NCI-H2029 (cell line): ENCODE measurements around the gene GABPB2.

ENCODE experiments used
- DNase-seq: peaks from one replicate; lab custom pipeline; 2025; lab: John Stamatoyannopoulos, UW

The GABPB2 gene

DNA sequence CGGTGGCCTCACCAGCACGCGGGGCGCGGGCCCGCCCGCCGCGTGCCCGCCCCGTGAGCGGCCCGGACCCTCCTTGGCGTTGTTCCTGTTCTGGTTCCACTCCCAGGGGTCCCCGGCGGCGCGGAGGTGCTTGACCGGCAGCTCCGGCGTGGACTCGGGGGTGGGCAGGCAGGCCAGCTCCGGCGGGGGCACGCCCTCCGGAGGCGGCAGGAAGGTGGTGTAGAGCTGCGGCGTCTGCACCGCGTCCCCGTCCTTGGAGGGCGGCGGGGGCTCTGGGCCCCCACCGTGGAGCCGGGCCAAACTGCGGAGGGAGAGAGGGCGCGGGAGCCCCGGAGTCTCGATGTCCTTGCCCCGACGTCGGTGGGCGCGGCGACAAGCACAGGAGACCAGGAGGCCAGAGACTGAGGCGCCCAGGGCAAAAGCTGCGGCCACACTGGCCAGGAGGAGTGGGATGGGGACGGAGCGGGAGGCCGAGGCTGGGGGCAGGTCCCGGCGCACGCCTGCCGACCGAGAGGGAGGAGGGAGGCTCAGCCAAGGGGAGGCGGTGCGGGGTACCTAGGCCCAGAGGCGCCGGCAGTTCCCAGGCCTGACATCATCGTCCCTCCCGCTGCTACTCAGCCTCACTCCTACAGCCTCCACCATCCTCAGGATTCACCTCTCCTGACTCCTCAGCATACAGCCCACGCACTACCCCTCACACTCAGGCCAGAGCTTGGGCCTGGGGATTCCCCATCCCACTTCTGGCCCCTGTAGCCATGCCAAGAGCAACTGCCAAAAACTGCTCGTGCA, 62.7 kb downstream of the GABPB2 start:
- DNase-seq, result no peak

DNA sequence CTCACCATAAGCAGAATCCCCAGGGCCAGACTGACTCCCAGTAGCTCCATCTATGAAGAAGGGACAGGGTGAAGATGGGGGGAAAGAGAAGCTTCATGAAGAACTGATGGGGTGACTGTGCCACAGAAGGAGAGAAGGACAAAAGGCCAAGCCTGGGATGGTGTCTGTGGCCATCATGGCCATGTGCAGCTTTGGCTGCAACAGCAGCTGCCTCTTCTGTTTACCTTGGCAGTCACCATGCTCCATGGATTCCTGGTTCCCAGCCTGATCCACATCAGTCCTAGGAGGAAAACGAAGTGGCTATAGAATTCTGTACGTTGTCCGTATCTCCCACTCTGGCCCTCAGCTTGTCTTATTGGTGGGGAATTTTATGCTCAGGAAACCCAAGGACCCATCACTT, 63.8 kb downstream of the GABPB2 start:
- peak; percentile 34 for DNase-seq

DNA sequence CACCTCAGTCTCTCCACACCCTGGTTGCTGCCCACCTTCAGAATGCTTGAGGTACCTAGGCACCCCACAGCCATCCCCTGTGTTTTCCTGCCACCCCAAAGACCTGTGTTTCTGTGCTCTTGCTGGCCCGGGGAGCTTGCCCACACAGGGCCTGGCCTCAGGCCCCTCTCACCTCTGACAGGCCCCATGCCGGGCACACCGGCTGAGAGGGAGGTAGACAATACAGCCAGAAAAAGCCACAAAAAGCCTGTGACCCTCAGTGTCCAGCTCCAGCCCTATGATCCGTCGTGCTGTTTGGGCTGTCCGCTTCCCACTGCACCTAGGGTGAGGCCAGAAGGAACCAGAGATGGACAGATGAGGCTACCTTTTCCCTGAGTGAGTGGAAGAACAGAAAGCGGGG, 64.4 kb downstream of the GABPB2 start:
- no peak for DNase-seq

DNA sequence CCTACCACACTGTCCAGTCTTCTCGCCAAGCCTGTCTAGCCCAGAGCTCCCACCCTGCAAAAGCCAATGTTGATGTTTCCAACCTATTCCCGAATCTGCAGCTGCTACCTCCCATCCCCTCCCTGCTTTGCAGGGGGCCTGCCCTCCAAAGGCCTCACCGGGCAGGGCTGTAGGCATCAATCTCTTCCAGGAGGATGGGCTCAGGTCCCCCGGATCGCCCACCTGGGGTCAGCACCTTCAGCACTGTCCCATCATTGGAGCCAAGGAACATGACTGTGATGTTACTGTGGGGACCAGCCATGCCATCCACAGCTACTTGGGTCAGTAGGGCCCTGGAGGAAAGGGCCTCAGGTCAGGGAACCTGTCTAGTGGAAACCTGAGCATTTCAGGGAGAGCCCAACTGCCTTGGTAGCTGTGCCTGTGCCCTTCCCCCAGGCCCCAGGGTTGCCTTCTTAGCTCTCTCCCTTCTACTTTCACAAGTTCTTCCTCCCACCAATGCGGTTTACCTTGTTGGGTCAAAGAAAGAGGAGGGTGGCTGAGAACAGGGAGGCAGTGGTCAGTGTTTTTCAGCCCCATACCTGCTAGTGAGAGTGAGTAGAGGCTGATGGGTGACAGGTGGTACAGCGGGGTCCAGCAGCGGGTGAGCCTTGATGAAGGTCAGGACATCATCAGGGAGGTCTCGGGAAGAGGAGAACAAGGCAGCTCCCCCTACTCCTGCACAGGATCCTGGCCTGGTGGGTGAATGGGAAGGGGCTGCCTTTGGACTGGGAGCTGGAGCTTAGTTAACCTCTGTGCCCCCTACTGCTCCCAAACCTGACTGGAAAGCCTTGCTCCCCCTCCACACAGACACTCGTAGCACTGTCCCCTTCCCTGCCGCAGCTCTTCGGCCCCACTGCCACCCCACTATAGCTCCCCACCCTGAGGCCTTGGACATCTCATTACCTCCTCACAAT, 65.1 kb downstream of the GABPB2 start:
- DNase-seq, result no peak

DNA sequence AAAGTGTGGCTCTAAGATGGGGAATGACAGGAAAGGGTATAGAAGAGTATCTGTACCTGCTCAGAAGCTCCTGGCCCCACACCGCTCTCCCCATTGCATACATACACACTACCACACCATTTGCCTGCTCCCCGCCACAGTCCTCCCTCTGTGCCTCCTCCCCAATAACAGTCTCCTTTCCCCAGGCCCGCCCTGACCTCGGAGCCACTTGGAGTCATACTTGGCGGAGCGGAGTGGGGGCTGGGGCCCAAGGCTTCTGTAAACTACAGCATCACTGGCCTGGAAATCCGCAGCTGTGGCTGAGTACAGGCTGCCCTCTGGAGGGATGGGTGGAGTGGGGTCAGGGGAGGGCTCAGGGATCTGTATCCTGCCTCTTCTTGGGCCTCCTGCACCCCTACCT, 67.2 kb downstream of the GABPB2 start:
- no peak for DNase-seq

DNA sequence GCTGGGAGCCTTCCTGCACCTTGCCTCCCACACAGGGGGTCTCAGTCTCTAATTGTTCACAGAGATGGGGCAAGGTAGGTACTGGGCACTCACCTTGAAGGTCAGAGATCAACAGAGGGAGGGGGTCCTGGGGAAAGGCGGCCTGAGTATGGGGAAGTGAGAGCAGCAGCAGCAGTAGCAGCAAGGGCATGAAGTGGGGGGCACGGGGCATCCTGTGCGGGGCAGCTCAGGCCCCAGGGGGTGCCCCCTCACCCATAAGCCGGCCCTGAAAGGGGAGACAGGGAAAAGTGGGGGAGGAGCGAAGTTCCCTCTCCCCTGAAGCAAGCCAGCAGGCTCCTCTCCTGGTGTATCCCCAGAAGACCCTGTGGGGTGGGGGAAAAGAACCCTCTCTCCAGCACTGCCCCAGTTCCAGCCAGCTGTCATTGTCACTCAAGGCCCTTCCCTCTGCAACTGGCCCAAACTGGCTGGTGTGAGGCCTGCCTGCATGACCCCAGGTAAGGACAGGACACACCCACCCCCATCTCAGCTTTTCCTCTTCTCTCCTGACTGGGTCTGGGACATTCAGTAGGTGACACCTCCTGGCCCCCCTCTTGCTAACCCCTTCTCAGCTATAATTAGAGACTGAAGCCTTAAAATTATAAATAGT, 72.0 kb downstream of the GABPB2 start:
- DNase-seq, result peak; percentile 30

DNA sequence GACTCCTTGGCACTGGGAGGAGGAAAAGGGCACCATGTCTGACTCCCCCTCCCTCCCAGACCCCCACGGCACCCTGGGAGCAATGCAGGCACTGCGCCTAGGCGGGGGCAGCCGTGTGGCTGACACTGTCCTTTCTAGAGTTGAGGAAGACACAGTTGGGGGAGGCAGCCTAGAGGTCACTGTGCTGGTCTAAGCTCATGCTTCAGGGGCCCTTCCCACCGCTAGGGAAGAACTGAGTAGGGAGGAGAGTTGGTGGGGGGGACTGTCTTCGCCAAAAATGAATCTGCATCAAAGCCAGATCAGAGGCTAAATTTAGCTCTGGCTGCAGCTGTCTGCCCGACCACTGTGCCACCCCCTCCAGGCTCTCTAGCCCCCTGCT, 72.5 kb downstream of the GABPB2 start:
- DNase-seq, result no peak

DNA sequence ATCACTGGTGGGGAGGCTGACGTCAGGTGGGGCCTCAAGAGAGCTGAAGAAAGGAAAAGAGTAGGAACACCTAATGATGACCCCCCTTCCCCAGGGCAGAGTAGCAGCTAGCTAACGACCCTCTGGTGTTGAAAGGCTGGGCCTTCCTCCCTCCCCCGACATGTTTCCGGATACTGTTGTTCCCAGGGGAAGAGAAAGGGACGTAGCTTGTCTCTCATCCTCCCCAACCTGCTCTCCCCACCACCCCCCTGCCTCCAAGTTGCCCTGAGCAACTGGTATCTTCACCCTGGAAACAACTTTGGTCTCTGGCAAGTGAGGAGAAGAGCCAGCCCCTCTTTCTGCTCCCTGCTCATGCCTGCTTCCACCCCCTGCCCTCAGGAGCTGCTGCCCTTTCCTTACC, 73.4 kb downstream of the GABPB2 start:
- DNase-seq, result no peak

DNA sequence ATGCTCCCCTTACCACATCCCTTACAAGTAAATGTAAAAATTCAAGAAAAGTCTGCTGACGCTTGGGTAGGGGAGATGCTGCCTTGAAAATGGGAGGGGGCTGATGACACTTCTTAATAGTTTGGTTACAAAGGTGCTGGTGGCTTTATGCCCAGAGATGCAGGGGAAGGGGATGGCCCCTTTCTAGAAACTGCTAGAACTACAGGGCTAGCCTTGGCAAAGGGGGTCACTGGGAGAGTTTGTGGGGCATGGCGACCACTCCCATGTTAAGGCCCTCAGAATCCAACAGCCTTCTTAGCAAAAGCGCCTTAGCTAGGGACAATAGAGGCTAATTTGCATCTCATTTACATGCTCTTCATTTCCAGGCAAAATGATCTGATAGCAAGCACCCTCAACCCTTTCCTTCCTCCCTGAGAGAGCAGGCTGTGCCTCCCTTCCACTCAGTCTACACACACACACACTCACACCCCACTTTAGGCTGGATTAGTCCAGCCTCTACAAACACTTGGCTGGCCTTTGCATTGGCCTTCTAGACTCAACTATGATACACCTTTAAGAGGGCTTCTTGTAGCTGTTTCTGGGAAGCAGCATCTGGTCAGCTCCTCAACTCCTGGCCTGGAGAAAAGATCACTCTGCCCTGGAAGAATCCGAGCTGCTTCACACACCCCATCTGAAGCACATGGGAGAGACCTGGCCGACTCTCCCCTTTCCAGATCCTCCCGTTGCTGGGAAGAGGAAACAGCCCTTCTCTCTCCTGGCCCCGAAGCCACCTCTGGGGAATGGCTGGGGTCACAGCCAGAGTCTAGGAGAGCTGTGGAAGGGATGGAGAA, 74.1 kb downstream of the GABPB2 start:
- peak; percentile 12 for DNase-seq

DNA sequence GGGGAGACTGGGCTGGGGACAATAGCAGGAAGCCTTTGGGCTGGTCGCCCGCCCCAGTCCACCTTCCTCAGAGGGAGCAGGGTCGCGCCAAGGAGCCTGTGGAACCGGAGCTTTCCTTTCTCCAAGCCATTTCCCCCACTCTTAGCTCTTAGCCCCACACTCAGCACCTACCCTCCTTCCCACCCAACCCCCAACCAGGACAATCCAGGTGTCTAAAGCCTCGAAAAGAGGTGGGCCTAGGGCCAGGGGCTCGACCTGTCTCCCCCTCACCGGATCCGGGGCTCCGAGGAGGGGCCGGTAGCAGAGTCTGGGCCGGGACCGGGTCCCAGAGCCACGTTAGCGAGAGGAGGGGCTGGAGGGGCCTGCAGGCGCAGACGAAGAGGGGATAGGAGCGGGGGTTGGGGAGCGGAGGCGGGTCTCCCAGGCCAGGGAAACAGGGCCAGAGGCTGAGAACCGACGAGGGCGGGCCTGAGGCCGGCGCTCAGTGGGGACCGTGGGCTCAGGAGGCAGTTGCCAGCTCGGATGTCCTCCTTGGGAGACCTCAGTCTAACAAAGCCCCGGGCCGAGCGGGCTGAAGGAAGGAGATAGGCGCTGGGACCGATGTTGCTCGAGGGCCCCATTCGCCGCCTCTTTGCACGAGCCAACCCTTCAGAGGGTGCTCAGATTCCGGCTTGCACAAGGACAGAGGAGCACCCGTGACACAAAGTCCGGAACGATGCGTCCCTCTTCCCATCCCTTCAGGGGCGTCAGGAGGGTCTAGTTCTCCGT, 74.9 kb downstream of the GABPB2 start:
- peak; percentile 9 for DNase-seq

DNA sequence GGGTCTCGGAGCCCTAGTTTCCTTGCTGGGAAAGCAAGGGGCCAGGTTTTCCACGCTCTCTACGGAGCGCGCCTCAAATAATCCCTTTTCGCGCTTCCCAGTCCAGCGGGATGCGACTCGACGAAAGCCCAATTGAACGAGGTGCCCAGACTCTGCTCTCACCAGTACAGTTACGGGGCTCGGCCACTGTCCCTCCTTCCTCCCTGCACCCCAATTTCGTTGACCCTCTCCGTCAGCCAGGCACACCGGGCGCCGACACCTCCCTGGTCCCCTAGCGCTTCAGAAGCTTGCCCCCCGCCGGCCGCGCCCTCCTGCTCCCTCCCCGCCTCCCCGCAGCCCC, 75.5 kb downstream of the GABPB2 start:
- DNase-seq, result no peak

DNA sequence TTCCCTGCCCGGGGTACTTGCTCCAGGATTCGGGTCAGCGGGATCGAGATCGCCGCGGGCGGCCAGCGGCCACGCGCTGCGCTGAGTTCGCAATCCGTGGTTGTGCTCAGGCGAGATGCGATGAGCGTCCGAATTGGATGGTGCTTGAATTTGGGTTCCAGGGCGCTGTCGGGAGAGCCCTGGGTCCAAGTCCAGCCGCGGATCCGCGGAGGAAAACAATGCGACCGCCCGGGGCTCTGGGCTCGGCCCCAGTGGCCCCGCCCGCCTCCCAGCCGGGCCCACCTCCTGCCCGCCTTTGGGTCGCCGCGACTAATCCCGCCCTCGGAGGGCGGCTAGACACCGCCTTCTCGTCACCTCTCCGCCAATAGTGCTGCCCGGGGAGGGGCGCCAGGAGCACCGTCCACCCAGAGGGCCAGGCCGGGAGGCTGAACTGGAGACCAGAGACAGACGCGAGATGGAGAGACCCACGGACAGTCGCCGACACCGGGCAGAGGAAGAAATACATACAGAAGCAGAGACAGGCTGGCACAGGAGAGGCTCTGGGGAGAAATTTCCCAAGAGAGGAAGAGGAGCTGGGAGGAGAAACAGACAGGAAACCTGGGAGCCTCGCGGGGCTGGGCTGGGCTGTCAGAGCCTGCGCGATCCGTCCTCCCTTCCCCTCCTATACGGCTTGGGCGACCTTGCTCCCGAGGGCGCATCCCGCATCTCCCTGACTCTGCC, 76.0 kb downstream of the GABPB2 start, which contains the start of gene SEMA6C:
SEMA6C (minus strand) TSS at position 220 of the 720 bp plus-strand sequence. CDS start 4,010 bp downstream, outside the sequence.
- peak; percentile 82 for DNase-seq

DNA sequence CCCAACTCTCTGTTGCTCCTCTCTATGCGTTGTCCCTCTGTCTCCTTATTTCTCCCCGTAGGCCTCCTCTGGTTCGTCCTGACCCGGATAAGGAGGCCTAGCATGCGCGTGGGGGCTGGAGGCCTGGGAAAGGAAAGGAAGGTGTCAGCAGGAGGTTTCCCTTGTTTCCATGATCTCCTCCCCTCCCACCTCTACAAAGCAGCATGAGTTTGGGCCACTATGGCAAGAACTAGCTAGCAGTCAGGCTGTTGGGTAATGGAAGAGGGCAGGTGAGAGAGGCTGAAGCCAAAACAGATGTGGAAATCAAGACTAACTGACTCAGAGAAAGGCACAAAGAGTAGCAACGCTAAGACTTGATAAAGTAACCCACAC, 76.6 kb downstream of the GABPB2 start:
- no peak for DNase-seq

DNA sequence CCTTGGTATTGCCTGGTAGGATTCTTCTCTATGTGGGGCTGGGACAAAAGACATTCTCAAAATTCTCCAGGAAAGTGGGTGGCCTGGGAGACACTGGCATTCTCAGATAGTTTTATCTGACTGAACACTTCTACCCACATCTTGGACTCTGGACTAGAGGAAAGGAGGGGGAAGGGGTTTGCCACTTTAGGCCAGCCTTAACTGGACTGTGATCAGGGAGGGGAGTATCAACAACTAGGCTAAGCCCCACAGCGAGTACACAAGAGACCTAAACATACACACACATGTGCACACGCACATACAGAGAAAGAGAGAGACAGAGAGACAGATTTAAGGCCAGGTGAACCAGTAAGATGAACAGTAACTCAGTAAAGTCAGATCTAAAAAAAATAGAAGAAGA, 77.1 kb downstream of the GABPB2 start:
- no peak for DNase-seq

DNA sequence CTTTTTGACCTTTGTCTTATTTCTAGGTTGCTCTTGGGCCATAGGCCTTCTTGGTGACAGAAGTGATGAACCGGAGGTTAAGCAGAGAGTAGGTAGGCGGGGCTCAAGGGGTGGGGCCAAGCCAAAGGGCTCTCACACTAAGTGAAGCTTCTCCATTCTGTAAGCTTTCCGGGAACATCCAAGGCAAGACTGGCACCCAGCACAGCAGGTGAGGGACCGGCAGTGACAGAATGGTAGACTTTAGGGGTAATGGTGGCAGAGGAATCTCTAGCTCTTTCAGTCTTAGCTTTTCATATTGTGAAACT, 85.9 kb downstream of the GABPB2 start, which contains the start of gene TNFAIP8L2:
TNFAIP8L2 (plus strand) TSS at position 135 of the 305 bp plus-strand sequence. CDS start 2,049 bp downstream, outside the sequence.
- DNase-seq, result no peak

DNA sequence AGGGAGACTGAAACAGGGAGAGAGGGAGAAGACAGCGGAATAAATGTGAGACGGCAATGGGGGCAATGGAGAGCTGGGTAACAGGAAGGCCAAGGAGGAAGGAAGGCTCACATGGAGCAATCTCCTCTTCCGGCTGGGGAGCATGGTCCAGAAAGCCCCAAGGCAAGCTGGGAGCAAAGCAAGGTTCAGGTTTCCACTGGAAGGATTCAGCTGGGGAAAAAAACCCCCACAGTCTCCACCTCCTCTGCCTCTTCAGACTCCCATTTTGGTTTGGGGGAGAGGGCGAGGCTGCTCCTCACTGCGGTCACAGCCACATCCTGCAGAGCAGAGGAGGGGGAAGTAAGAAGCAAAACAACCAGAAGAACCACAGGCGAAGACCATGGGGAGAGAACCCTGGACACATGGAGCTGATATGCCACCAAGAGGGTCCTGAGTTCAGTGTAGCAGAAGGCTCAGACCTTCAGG, 86.5 kb downstream of the GABPB2 start:
- DNase-seq, result no peak

DNA sequence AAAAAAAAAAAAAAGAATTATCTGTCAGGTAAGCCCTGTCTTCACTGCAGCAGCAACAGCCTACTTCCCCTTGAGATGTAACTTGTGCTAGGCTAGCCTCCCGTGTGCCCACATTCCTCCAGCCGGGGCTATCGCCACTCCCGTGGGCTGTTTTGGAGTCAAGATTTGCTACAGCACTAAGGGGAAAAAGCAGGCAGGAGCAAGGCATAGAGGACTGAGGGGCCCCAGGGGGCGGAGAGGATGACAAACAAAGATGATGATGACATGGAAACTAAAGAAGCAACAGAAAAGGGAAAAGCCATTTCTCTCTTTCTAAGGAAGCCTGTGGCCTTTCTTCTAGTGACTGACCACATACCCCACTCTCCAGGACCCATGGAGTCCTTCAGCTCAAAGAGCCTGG, 87.8 kb downstream of the GABPB2 start:
- DNase-seq, result no peak

DNA sequence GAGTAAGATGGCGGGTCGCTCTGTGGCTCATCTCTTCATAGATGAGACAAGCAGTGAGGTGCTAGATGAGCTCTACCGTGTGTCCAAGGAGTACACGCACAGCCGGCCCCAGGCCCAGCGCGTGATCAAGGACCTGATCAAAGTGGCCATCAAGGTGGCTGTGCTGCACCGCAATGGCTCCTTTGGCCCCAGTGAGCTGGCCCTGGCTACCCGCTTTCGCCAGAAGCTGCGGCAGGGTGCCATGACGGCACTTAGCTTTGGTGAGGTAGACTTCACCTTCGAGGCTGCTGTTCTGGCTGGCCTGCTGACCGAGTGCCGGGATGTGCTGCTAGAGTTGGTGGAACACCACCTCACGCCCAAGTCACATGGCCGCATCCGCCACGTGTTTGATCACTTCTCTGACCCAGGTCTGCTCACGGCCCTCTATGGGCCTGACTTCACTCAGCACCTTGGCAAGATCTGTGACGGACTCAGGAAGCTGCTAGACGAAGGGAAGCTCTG, 88.2 kb downstream of the GABPB2 start:
- no peak for DNase-seq

DNA sequence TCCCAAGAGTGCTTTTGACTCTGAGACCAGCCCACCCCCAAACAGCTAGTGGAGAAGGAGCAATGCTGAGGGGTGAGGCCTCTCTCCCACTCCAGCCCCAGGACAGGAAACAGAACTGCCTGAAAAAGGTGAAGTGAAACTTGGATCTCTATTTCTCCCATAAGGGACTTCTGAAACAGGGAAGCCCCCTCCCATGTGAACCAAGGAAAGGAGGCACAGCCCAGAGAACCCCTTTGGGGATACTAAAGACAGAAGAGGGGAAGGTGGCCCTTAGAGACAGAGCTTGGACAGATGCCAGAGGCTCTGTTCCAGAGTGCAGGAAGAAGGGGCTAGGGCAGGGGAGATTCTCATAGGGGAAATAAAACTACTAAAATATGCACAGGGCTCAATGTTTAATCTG, 88.8 kb downstream of the GABPB2 start:
- no peak for DNase-seq

DNA sequence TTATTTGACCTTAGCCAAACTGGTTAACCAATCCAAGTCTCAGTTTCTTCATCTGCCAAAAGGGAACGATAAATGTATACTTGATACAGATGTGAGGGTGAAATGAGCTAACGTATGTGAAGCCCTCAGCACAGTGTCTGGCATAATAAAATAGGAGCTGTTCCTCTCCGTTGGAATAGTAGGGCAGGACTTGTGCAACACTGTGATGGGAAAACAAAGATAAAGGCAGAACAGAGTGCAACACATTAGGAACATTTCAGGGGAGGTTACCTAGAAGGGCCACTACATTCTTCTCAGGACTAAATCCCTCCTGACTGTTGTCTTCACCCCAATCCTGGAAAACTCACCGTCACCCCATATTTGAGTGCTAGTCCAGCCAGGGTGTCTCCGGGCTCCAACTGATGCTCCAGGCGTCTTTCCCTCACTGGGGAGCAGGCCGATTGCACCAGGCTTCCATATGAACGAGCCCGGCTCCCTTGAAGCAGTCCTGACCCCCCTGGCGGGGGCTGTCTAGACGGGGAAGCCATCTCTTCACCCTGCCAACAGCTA, 94.2 kb downstream of the GABPB2 start:
- no peak for DNase-seq
